Measurements from ENCODE around the gene MYDGF.

MYDGF gene

GRCh38 chr19:4640247-4641000, 29.7 kb downstream of the MYDGF start:
- DNase-seq, result no peak

GRCh38 chr19:4639531-4640246, 30.5 kb downstream of the MYDGF start:
- peak; percentile 30 for DNase-seq

GRCh38 chr19:4638828-4639530, 31.2 kb downstream of the MYDGF start, which contains the start of gene TNFAIP8L1:
TSS of gene TNFAIP8L1 (plus strand) at chr19:4639516. CDS start at chr19:4651870, 12,354 bp downstream.
- DNase-seq, result peak; percentile 98

- no peak for DNase-seq
Observed at GRCh38 chr19:4638317-4638716, 31.8 kb downstream of the MYDGF start.

GRCh38 chr19:4636761-4637160, 33.4 kb downstream of the MYDGF start:
- no peak for DNase-seq

GRCh38 chr19:4636151-4636717, 33.9 kb downstream of the MYDGF start:
- DNase-seq, result peak; percentile 75

- no peak for DNase-seq
Observed at GRCh38 chr19:4635754-4636116, 34.4 kb downstream of the MYDGF start.

GRCh38 chr19:4633140-4633967, 36.8 kb downstream of the MYDGF start:
- peak; percentile 89 for DNase-seq

GRCh38 chr19:4624733-4625362, 45.3 kb downstream of the MYDGF start:
- DNase-seq, result peak; percentile 76

- no peak for DNase-seq
Observed at GRCh38 chr19:4624301-4624700, 45.8 kb downstream of the MYDGF start.

GRCh38 chr19:4622695-4623421, 47.3 kb downstream of the MYDGF start:
- no peak for DNase-seq

- DNase-seq, result no peak
Observed at GRCh38 chr19:4620675-4621074, 49.5 kb downstream of the MYDGF start.

- no peak for DNase-seq
Observed at GRCh38 chr19:4619668-4620294, 50.4 kb downstream of the MYDGF start.

- no peak for DNase-seq
Observed at GRCh38 chr19:4618019-4618418, 52.1 kb downstream of the MYDGF start.

GRCh38 chr19:4613254-4613751, 56.8 kb downstream of the MYDGF start:
- DNase-seq, result no peak

- peak; percentile 51 for DNase-seq
Observed at GRCh38 chr19:4609878-4610511, 60.1 kb downstream of the MYDGF start.
